ENCODE results near the gene PIK3AP1.
A peak's percentile ranks its signal among the peaks of the same experiment; 100 is the strongest.

The PIK3AP1 gene

DNA sequence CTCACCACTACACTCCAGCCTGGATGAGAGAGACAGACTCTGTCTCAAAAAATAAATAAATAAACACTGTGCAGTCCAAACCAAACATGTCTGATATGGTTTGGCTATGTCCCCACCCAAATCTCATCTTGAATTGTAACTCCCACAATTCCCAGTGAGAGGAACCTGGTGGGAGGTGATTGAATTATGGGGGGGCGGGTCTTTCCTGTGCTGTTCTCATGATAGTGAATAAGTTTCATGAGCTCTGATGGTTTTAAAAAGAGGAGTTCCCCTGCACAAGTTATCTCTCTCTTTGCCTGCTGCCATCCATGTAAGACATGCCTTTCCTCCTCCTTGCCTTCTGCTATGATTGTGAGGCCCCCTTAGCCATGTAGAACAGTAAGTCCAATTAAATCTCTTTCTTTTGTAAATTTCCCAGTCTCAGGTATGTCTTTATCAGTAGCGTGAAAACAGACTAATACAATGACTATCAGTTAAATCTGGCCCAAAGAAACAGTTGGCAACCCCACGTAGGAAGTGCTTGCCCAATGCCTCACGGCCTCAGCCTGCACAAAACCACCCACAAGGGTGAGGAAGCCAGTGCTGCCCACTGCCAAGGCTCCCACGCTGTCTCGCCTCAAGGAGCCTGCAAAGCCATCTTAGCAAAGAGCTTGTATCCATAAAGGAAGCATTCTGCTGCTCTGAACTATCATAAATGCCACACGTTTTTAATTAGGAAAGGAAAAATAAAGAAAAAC lies 64.7 kb downstream of the PIK3AP1 start:
- no peak overlapping the region for H3K4me2 ChIP-seq (ENCODE audit: low read depth, low read length, poor library complexity, severe bottlenecking)
- no peaks in the 10 kb centered on the region for H3K9me3 ChIP-seq (ENCODE audit: insufficient read depth, low read length)
- no peaks in the 10 kb centered on the region for H3K27me3 ChIP-seq (ENCODE audit: low read length)
- no peak overlapping the region for H3K4me3 ChIP-seq (ENCODE audit: insufficient read depth, low read length, poor library complexity, severe bottlenecking)
- H3K36me3 ChIP-seq (ENCODE audit: low read length) = peaks cover 28% of the 10 kb centered on the region
- 0 out of 2 replicates have a peak, but pooled peaks cover 5% of the 10 kb centered on the region for H3F3A ChIP-seq (ENCODE audit: insufficient read depth)
- no peak overlapping the region for H2AFZ ChIP-seq (ENCODE audit: low read depth, low read length, severe bottlenecking)
- H3K9me2 ChIP-seq (replicated peaks; ENCODE audit: insufficient read depth, low read length) = no peaks in the 10 kb centered on the region
- H3K27ac ChIP-seq (ENCODE audit: low read depth, low read length) = no peak overlapping the region
- peaks cover 87% of the 10 kb centered on the region for H3K79me2 ChIP-seq (ENCODE audit: insufficient read depth, low read length)
- H4K20me1 ChIP-seq (ENCODE audit: low read depth, low read length) = peaks cover 20% of the 10 kb centered on the region
- TF ChIP-seq, protein P1, sequence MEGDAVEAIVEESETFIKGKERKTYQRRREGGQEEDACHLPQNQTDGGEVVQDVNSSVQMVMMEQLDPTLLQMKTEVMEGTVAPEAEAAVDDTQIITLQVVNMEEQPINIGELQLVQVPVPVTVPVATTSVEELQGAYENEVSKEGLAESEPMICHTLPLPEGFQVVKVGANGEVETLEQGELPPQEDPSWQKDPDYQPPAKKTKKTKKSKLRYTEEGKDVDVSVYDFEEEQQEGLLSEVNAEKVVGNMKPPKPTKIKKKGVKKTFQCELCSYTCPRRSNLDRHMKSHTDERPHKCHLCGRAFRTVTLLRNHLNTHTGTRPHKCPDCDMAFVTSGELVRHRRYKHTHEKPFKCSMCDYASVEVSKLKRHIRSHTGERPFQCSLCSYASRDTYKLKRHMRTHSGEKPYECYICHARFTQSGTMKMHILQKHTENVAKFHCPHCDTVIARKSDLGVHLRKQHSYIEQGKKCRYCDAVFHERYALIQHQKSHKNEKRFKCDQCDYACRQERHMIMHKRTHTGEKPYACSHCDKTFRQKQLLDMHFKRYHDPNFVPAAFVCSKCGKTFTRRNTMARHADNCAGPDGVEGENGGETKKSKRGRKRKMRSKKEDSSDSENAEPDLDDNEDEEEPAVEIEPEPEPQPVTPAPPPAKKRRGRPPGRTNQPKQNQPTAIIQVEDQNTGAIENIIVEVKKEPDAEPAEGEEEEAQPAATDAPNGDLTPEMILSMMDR (IDR thresholded peaks at IDR 0.05; ENCODE audit: insufficient read depth, low read length, poor library complexity, severe bottlenecking) = no peak
- no peak for TF ChIP-seq EZH2phosphoT487 (conservative IDR thresholded peaks at IDR 0.05; ENCODE audit: low read length)
- no peak overlapping the region for H3K9ac ChIP-seq (ENCODE audit: low read length)

DNA sequence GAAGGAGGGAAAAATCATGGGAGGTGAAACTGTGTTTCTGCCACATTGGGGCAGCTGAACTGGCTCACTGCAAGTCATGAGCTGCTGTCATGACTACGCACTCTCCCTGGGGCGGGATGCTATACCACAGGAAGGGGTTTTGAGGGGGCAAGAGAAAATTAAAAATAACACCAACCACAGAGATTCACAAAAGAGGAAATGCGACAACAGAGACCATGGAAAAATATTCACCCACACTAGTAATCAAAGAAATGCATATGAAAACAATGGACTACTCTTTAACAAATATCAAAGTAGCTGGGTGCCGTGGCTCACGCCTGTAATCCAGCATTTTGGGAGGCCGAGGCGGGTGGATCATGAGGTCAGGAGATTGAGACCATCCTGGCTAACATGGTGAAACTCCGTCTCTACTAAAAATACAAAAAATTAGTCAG lies 68.3 kb downstream of the PIK3AP1 start:
- H3K4me2 ChIP-seq (ENCODE audit: low read depth, low read length, poor library complexity, severe bottlenecking) = peak overlapping the region; percentile 0
- no peak for TF ChIP-seq EZH2phosphoT487 (conservative IDR thresholded peaks at IDR 0.05; ENCODE audit: low read length)
- TF ChIP-seq, protein P1 (IDR thresholded peaks at IDR 0.05; ENCODE audit: insufficient read depth, low read length, poor library complexity, severe bottlenecking) = no peak
- H3F3A ChIP-seq (ENCODE audit: insufficient read depth) = peaks cover 12% of the 10 kb centered on the region; the same call in 1 of the 2 replicates
- no peaks in the 10 kb centered on the region for H3K27me3 ChIP-seq (ENCODE audit: low read length)
- peaks cover 4% of the 10 kb centered on the region; the same call in 1 of the 2 replicates for H4K20me1 ChIP-seq (ENCODE audit: low read depth, low read length)
- peak overlapping the region; percentile 25; the same call in 1 of the 2 replicates for H3K27ac ChIP-seq (ENCODE audit: low read depth, low read length)
- H3K9ac ChIP-seq (ENCODE audit: low read length) = no peak overlapping the region
- no peaks in the 10 kb centered on the region for H3K9me3 ChIP-seq (ENCODE audit: insufficient read depth, low read length)
- peaks cover 59% of the 10 kb centered on the region for H3K36me3 ChIP-seq (ENCODE audit: low read length)
- H2AFZ ChIP-seq (ENCODE audit: low read depth, low read length, severe bottlenecking) = no peak overlapping the region
- peaks cover 52% of the 10 kb centered on the region for H3K79me2 ChIP-seq (ENCODE audit: insufficient read depth, low read length)
- H3K9me2 ChIP-seq (replicated peaks; ENCODE audit: insufficient read depth, low read length) = no peaks in the 10 kb centered on the region
- H3K4me3 ChIP-seq (ENCODE audit: insufficient read depth, low read length, poor library complexity, severe bottlenecking) = no peak overlapping the region

DNA sequence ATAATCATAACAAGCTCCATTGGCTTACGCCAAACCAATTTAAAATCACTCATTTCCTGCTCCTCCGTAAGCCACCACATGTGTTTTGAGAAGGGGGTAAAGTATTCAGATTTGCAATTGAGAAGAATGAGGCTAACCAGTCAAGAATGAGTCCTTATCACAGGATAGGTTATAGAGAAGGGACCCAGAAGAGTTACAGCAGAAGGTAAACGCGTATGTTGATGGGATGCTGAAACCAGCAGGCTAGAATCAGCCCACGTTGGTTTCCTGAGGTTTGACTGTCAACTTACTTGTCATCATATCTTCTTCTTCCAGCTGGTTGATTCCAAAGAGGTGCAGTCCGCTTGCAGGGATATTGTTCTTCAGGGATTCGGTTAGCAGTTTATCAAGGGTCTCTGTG lies 69.4 kb downstream of the PIK3AP1 start:
- peaks cover 41% of the 10 kb centered on the region for H3K79me2 ChIP-seq (ENCODE audit: insufficient read depth, low read length)
- peaks cover 61% of the 10 kb centered on the region for H3K36me3 ChIP-seq (ENCODE audit: low read length)
- H3K4me3 ChIP-seq (ENCODE audit: insufficient read depth, low read length, poor library complexity, severe bottlenecking) = no peak overlapping the region
- no peak overlapping the region for H3K27ac ChIP-seq (ENCODE audit: low read depth, low read length)
- peaks cover 21% of the 10 kb centered on the region for H3F3A ChIP-seq (ENCODE audit: insufficient read depth)
- TF ChIP-seq, protein P1 (IDR thresholded peaks at IDR 0.05; ENCODE audit: insufficient read depth, low read length, poor library complexity, severe bottlenecking) = no peak
- no peak for TF ChIP-seq EZH2phosphoT487 (conservative IDR thresholded peaks at IDR 0.05; ENCODE audit: low read length)
- no peak overlapping the region for H2AFZ ChIP-seq (ENCODE audit: low read depth, low read length, severe bottlenecking)
- no peak overlapping the region for H3K4me2 ChIP-seq (ENCODE audit: low read depth, low read length, poor library complexity, severe bottlenecking)
- peaks cover 4% of the 10 kb centered on the region; the same call in 1 of the 2 replicates for H4K20me1 ChIP-seq (ENCODE audit: low read depth, low read length)
- H3K27me3 ChIP-seq (ENCODE audit: low read length) = no peaks in the 10 kb centered on the region
- H3K9me2 ChIP-seq (replicated peaks; ENCODE audit: insufficient read depth, low read length) = no peaks in the 10 kb centered on the region
- H3K9ac ChIP-seq (ENCODE audit: low read length) = no peak overlapping the region
- no peaks in the 10 kb centered on the region for H3K9me3 ChIP-seq (ENCODE audit: insufficient read depth, low read length)
